DOHH2 (cell line): ENCODE results near the gene SELENOS.
"Not testable (repeated sequence)": the region's sequence is repeated elsewhere in the genome, so short reads cannot be mapped to it uniquely, and the experiment has no call there.

Experiments
- H3F3A ChIP-seq: fragments of 200-600 bp; sonication (generic), shearing (Covaris generic); 2 replicates; pipeline ENCODE4 v1.6.0; 2016; ENCODE audit warnings: antibody characterized with exemption, mild to moderate bottlenecking; ENCODE audit not compliant: control insufficient read depth, insufficient read depth
- H3K27ac ChIP-seq: fragments of 200-600 bp; sonication (generic); 2 replicates; pipeline ENCODE4 v1.5.1; 2014; ENCODE audit warnings: low read depth, mild to moderate bottlenecking, low read length, moderate library complexity
- H3K27me3 ChIP-seq: fragments of 200-600 bp; sonication (generic); 2 replicates; pipeline ENCODE4 v1.6.1; 2014; ENCODE audit warnings: mild to moderate bottlenecking, low read length, mixed read lengths; ENCODE audit not compliant: control insufficient read depth
- H3K36me3 ChIP-seq: fragments of 200-600 bp; sonication (generic); 2 replicates; pipeline ENCODE4 v1.6.1; 2014; ENCODE audit warnings: mild to moderate bottlenecking, low read length, moderate library complexity, mixed read lengths; ENCODE audit not compliant: control insufficient read depth
- H3K4me1 ChIP-seq: fragments of 200-600 bp; sonication (generic); 2 replicates; pipeline ENCODE4 v1.6.1; 2014; ENCODE audit warnings: mild to moderate bottlenecking, low read length, mixed read lengths; ENCODE audit not compliant: control insufficient read depth
- H3K4me2 ChIP-seq: fragments of 200-600 bp; sonication (generic); 2 replicates; pipeline ENCODE4 v1.6.0; 2014; ENCODE audit warnings: mild to moderate bottlenecking, low read length, moderate library complexity
- H3K4me3 ChIP-seq: fragments of 200-600 bp; sonication (generic); 2 replicates; pipeline ENCODE4 v1.5.1; 2014; ENCODE audit warnings: mild to moderate bottlenecking, low read length, mixed read lengths
- H3K79me2 ChIP-seq: fragments of 200-600 bp; sonication (generic); 2 replicates; pipeline ENCODE4 v1.6.1; 2014; ENCODE audit warnings: mild to moderate bottlenecking, low read length, mixed read lengths; ENCODE audit not compliant: control insufficient read depth
- H3K9me2 ChIP-seq: fragments of 200-600 bp; sonication (generic); replicated peaks from 2 replicates; pipeline ENCODE4 v1.6.1; 2014; ENCODE audit warnings: mild to moderate bottlenecking, low read length, mixed read lengths; ENCODE audit not compliant: control insufficient read depth
- H3K9me3 ChIP-seq: fragments of 200-600 bp; sonication (generic); 2 replicates; pipeline ENCODE4 v1.6.1; 2014; ENCODE audit warnings: antibody characterized with exemption, low read length, mixed read lengths; ENCODE audit not compliant: control insufficient read depth, insufficient read depth
- H4K20me1 ChIP-seq: fragments of 200-600 bp; sonication (generic); 2 replicates; pipeline ENCODE4 v1.6.0; 2014; ENCODE audit warnings: low read depth, mild to moderate bottlenecking, antibody characterized with exemption, low read length, moderate library complexity; ENCODE audit not compliant: control insufficient read depth, insufficient read depth
- EZH2phosphoT487 ChIP-seq: fragments of 200-600 bp; sonication (generic); IDR thresholded peaks from 2 replicates; pipeline ENCODE4 v1.6.1; 2017; ENCODE audit warnings: borderline replicate concordance, mild to moderate bottlenecking, antibody characterized with exemption, low read length, moderate library complexity, mixed read lengths
- TF ChIP-seq, protein P1 (sequence below): fragments of 200-600 bp; sonication (generic); IDR thresholded peaks from one replicate; pipeline ENCODE4 v1.5.1; 2014; ENCODE audit warnings: antibody characterized with exemption, mild to moderate bottlenecking, low read depth, low read length; ENCODE audit not compliant: poor library complexity, severe bottlenecking

The SELENOS gene

DNA sequence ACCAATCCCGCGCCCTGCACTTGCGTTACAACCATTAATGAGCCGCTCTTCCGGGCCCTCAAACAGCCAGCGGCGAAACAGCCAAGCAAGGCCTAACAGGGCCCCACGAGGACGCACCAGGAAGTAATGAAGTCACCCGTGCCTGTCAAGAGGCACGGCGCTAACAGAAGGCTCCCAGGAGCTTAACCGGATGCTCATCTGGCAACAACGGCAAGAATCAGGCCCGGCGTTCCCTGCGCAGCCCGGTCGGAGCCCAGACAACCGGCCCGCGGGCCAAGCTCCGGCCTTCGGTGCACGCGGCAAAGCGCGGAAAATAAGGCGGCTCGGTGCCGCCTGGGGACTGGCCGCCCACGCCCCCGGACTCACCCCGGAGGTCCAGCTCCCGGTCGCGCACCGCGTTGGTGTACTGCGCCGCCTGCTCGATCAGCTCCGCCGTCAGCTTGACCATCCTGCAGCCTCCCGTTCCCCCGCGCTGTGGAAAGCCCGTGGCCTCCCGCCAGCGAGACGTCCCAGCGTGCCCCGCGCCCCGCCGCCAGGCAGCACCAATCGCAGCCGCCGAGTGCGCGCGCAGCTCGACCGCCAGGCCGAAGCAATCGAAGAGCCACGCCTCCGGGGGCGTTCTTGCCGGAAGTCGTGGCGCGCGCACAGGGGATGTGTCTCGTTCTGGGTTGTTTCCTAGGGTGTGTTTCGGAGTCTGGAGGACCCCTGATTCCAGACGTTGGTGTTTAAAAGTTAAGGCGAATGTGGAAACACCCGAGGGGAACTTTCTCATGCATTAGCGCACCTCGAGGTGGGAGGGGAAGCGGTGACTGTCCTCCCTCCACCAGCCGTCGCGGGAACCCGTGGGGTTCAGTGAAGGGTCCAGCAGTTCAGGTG, 17.7 kb upstream of the SELENOS start, which contains the start of gene SNRPA1:
Gene SNRPA1, minus strand, starts transcription at position 518 of the 876 bp plus-strand sequence. Its CDS starts 70 bp downstream, at position 448.
- no peaks in the 10 kb centered on the region for H3K27me3 ChIP-seq

DNA sequence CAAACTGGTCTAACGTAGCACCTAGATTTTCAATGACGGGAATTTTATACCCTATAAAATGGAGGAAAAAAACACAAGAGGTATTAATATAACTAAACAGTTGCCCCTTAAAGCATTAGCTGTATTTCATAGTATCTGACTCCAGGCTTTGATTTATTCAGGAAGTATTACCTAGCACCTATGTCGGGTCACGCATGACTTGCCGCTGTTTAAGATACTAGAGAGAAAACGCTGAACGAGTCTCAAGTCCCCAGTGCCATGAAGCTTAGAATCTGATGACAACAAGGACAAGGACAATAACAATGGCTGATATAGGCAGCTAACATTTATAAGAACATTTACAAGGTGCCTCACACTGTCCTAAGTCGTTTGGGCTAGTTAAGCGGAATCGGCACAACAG, 15.8 kb upstream of the SELENOS start:
- Histone ChIP-seq H3K4me1 (peaks cover 28% of the 10 kb centered on the region), H3K36me3 (peaks cover 69% of the 10 kb centered on the region), H3K27me3 (no peaks in the 10 kb centered on the region), H3K4me2 (peak overlapping the region; percentile 97), H3F3A (peaks cover 41% of the 10 kb centered on the region), H3K79me2 (peaks cover 84% of the 10 kb centered on the region), H3K4me3 (peak overlapping the region; percentile 100), H3K9me3 (no peaks in the 10 kb centered on the region), H3K9me2 (no peaks in the 10 kb centered on the region), H4K20me1 (peaks cover 31% of the 10 kb centered on the region), H3K27ac (peak overlapping the region; percentile 93)
- TF ChIP-seq EZH2phosphoT487: no peak
- TF ChIP-seq, protein P1, sequence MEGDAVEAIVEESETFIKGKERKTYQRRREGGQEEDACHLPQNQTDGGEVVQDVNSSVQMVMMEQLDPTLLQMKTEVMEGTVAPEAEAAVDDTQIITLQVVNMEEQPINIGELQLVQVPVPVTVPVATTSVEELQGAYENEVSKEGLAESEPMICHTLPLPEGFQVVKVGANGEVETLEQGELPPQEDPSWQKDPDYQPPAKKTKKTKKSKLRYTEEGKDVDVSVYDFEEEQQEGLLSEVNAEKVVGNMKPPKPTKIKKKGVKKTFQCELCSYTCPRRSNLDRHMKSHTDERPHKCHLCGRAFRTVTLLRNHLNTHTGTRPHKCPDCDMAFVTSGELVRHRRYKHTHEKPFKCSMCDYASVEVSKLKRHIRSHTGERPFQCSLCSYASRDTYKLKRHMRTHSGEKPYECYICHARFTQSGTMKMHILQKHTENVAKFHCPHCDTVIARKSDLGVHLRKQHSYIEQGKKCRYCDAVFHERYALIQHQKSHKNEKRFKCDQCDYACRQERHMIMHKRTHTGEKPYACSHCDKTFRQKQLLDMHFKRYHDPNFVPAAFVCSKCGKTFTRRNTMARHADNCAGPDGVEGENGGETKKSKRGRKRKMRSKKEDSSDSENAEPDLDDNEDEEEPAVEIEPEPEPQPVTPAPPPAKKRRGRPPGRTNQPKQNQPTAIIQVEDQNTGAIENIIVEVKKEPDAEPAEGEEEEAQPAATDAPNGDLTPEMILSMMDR: no peak

More for the DNA sequence above, 17.7 kb upstream of the SELENOS start, which contains the start of gene SNRPA1:
- Histone ChIP-seq H3K9me2 (no peaks in the 10 kb centered on the region), H3K79me2 (peaks cover 66% of the 10 kb centered on the region), H3F3A (peaks cover 29% of the 10 kb centered on the region), H3K4me3 (peak within 1 kb of the TSS; percentile 100), H3K27ac (peak within 1 kb of the TSS; percentile 93), H3K36me3 (peaks cover 53% of the 10 kb centered on the region), H3K4me2 (peak within 1 kb of the TSS; percentile 97), H4K20me1 (peaks cover 25% of the 10 kb centered on the region), H3K9me3 (no peaks in the 10 kb centered on the region), H3K4me1 (peaks cover 28% of the 10 kb centered on the region)
- TF ChIP-seq EZH2phosphoT487: no peak
- TF ChIP-seq, protein P1: no peak

DNA sequence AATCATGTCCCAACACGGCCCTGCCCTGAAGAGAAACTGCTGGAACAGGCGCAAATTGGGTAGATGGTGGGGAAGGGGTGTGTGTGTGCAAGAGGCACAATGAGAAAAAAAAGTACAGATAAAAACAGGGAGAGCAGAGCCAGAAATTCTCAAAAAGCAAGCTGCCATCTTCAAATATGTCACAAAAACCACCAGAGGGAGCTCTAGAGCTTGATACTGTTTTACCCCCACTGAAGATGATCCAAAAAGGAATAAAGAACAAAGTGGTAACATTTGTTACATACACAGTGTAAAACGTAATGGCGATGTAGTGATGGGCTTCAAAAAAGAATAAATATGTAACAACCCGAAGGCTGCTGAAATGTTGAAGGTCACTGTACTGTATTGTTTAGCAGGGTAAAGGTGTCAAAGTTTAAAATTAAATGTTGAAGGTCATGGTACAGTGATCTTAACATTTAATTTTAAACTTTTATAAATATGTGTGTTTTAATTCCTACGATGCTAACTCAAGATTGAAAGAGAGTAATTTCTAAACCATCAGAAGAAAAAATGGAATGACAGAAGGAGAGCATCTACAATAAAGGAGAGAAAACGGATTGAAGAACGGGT, 11.7 kb upstream of the SELENOS start:
- H3K36me3 ChIP-seq: peaks cover 97% of the 10 kb centered on the region
- H4K20me1 ChIP-seq: peaks cover 40% of the 10 kb centered on the region

DNA sequence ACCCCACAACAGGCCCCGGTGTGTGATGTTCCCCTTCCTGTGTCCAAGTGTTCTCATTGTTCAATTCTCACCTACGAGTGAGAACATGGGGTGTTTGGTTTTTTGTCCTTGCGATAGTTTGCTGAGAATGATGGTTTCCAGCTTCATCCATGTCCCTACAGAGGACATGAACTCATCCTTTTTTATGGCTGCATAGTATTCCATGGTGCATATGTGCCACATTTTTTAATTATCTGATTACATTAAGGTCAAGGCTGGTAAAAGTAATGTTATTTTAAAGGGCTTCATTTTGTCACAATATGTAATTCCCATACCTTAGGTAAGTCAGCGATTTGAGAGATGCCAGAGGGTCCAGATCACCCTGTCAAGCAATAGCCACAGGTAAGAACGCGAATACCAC, 10.1 kb upstream of the SELENOS start:
- H3K9me3 ChIP-seq, H3K4me3 ChIP-seq, H3K9me2 ChIP-seq, H3K27me3 ChIP-seq, H3K4me1 ChIP-seq, H3K4me2 ChIP-seq, H3K27ac ChIP-seq: not testable (repeated sequence)
- Histone ChIP-seq H4K20me1 (peaks cover 31% of the 10 kb centered on the region), H3K79me2 (peaks cover 65% of the 10 kb centered on the region), H3K36me3 (peaks cover 98% of the 10 kb centered on the region), H3F3A (peaks cover 54% of the 10 kb centered on the region)

More for the DNA sequence above, 11.7 kb upstream of the SELENOS start:
- TF ChIP-seq EZH2phosphoT487: no peak
- TF ChIP-seq, protein P1: peak; percentile 74
- Histone ChIP-seq H3K27ac (no peak overlapping the region), H3K4me2 (no peak overlapping the region), H3K4me3 (no peak overlapping the region), H3K79me2 (peaks cover 82% of the 10 kb centered on the region), H3K9me2 (no peaks in the 10 kb centered on the region), H3K9me3 (no peaks in the 10 kb centered on the region), H3F3A (peaks cover 52% of the 10 kb centered on the region), H3K4me1 (peaks cover 21% of the 10 kb centered on the region), H3K27me3 (no peaks in the 10 kb centered on the region)
